K562 (cell line): Measurements from ENCODE around the gene KLHDC2. TPM values are rescaled to one million over a fixed set of nuclear protein-coding genes. Genes with fewer than 3 reads are reported as not detected.

Source experiments
- ATAC-seq: fragments of 200-7000 bp; cut with Tn5 transposase; 3 replicates; pipeline ENCODE4 v1.9.1; 2020; ENCODE audit warnings: moderate library complexity
- BruUV-seq: library from RNA; stranded (reverse); fragments of 400-500 nt; replicated peaks from 2 replicates; lab custom pipeline; 2021; lab: Mats Ljungman, UMichigan
- CTCF ChIA-PET: fragments of 300-600 bp; formaldehyde crosslinking; extraction: SDS; loops from one replicate; lab custom pipeline; 2021; ENCODE audit warnings: low intra/inter-chr PET ratio; lab: Yijun Ruan, JAX
- POLR2A ChIA-PET: fragments of 300-600, 350-650 bp; sonication (Branson Sonifier 250); formaldehyde crosslinking; extraction: SDS; loops from one replicate; lab custom pipeline; 2021; ENCODE audit warnings: antibody characterized with exemption, inconsistent platforms; lab: Yijun Ruan, JAX
- DNase-seq, 4 experiments: peaks; one replicate each; pipeline versions ENCODE4 v3.0.0 to v3.0.0-alpha.2; 2011 to 2018; ENCODE audit warnings: low spot score in 3 of 4, mixed read lengths in 3 of 4; ENCODE audit errors: extremely low read depth in 1 of 4
- FAIRE-seq: peaks from 2 replicates; lab custom pipeline; 2011; peaks lifted over from hg19 to GRCh38; lab: Jason Lieb, UNC
- H2AFZ ChIP-seq: 2 replicates; pipeline ENCODE4 v1.6.0; 2011; ENCODE audit warnings: low read depth, low read length, control low read depth, inconsistent platforms
- H3K27ac ChIP-seq: fragments of 200-600 bp; 3 replicates; pipeline ENCODE4 v1.8.0; 2011; ENCODE audit warnings: low read depth, mild to moderate bottlenecking, control low read depth, inconsistent platforms, low read length, moderate library complexity, mixed read lengths; ENCODE audit errors: extremely low read depth
- H3K27me3 ChIP-seq, 2 experiments: fragments of 300-600 bp in 1 of 2; 2 replicates in 1 of 2; 3 replicates in 1 of 2; pipeline versions ENCODE4 v1.6.0 to v1.8.0; 2011; ENCODE audit warnings: inconsistent platforms in 2 of 2, low read length in 2 of 2, mild to moderate bottlenecking in 1 of 2, mixed read lengths in 1 of 2, moderate library complexity in 1 of 2; ENCODE audit not compliant: control insufficient read depth in 2 of 2, insufficient read depth in 2 of 2
- H3K36me3 ChIP-seq: fragments of 300-600 bp; 3 replicates; pipeline ENCODE4 v1.8.0; 2011; ENCODE audit warnings: mild to moderate bottlenecking, low read length, inconsistent platforms; ENCODE audit not compliant: control insufficient read depth, insufficient read depth
- H3K4me1 ChIP-seq, 2 experiments: fragments of 200-600 bp in 1 of 2; replicated peaks in 1 of 2; 2 replicates in 1 of 2; 3 replicates in 1 of 2; pipeline versions ENCODE4 v1.5.1 to v1.8.0; 2011; ENCODE audit warnings: inconsistent platforms in 2 of 2, low read length in 2 of 2, mild to moderate bottlenecking in 1 of 2, mixed read lengths in 1 of 2, moderate library complexity in 1 of 2; ENCODE audit not compliant: control insufficient read depth in 2 of 2, insufficient read depth in 2 of 2
- H3K4me2 ChIP-seq: 2 replicates; pipeline ENCODE4 v1.6.1; 2011; ENCODE audit warnings: low read length, control low read depth, inconsistent platforms, mixed read lengths; ENCODE audit not compliant: insufficient read depth
- H3K4me3 ChIP-seq: fragments of 200-600 bp; sonication (generic), shearing (Covaris generic); 2 replicates; pipeline ENCODE4 v1.5.1; 2016; ENCODE audit warnings: control low read depth, inconsistent platforms
- H3K79me2 ChIP-seq: fragments of 200-600 bp; 3 replicates; pipeline ENCODE4 v1.8.0; 2011; ENCODE audit warnings: low read length, inconsistent platforms; ENCODE audit not compliant: control insufficient read depth, insufficient read depth
- H3K9ac ChIP-seq, 2 experiments: 2 replicates each; pipeline versions ENCODE4 v1.6.0 to v1.6.1; 2011; ENCODE audit warnings: low read depth in 2 of 2, low read length in 2 of 2, control low read depth in 1 of 2, inconsistent platforms in 1 of 2, mild to moderate bottlenecking in 1 of 2, mixed read lengths in 1 of 2; ENCODE audit not compliant: insufficient read depth in 1 of 2
- H3K9me1 ChIP-seq: one replicate; pipeline ENCODE4 v1.6.0; 2011; ENCODE audit warnings: inconsistent platforms, mild to moderate bottlenecking, low read length, moderate library complexity; ENCODE audit not compliant: control insufficient read depth, insufficient read depth
- H3K9me3 ChIP-seq: replicated peaks from 2 replicates; pipeline ENCODE4 v1.5.1; 2011; ENCODE audit warnings: low read depth, low read length, inconsistent platforms; ENCODE audit not compliant: control insufficient read depth, insufficient read depth
- H4K20me1 ChIP-seq: replicated peaks from 2 replicates; pipeline ENCODE4 v1.6.1; 2011; ENCODE audit warnings: low read length, inconsistent platforms, mixed read lengths; ENCODE audit not compliant: control insufficient read depth, insufficient read depth
- BCOR ChIP-seq: fragments of 450-650 bp; IDR thresholded peaks from 2 replicates; pipeline ENCODE4 v1.6.1; 2016
- DNMT1 ChIP-seq: fragments of 450-650 bp; IDR thresholded peaks from 2 replicates; pipeline ENCODE4 v1.6.1; 2016; ENCODE audit warnings: antibody characterized with exemption, mild to moderate bottlenecking
- EZH2 ChIP-seq: IDR thresholded peaks from 2 replicates; pipeline ENCODE4 v1.6.1; 2012; ENCODE audit warnings: low read depth, mild to moderate bottlenecking, inconsistent platforms, low read length, borderline replicate concordance
- SMC3 ChIP-seq: conservative IDR thresholded peaks from 2 replicates; pipeline ENCODE4 v1.6.1; 2011; ENCODE audit warnings: low read depth, low read length, improper control_type of control experiment; ENCODE audit not compliant: insufficient read depth
- SRSF3 ChIP-seq: fragments of 200-400 bp; formaldehyde crosslinking; IDR thresholded peaks from 2 replicates; pipeline ENCODE4 v1.6.1; 2016; ENCODE audit warnings: mild to moderate bottlenecking, low read length, moderate library complexity; ENCODE audit not compliant: insufficient read depth
- TGIF2 ChIP-seq: sonication (generic); formaldehyde crosslinking; IDR thresholded peaks from 2 replicates; pipeline ENCODE4 v1.8.1; 2022; ENCODE audit warnings: mild to moderate bottlenecking, missing genetic modification reagents, moderate library complexity
- ZNF699 ChIP-seq: fragments of 250-450 bp; sonication (Bioruptor Pico); IDR thresholded peaks from 2 replicates; pipeline ENCODE4 v1.8.0; 2021; ENCODE audit warnings: mild to moderate bottlenecking, moderate library complexity; ENCODE audit not compliant: insufficient replicate concordance
- WGBS: fragments of 100-300 bp; shearing (Covaris generic); methylation state at CpG from one replicate; pipeline ENCODE4 v1.1.6; 2016; ENCODE audit warnings: low coverage, mixed read lengths; ENCODE audit not compliant: insufficient coverage; ENCODE audit errors: missing lambda C conversion rate; 5-methylcytosine and 5-hydroxymethylcytosine counted together
- in situ Hi-C: fragments of 300-500 bp; cut with MboI; formaldehyde crosslinking; loops from 4 replicates; pipeline ENCODE4 v1.15.0; 2018; ENCODE audit warnings: inconsistent platforms, mixed read lengths
- intact Hi-C: fragments of 100-400 bp; cut with micrococcal nuclease; formaldehyde crosslinking; loops from 2 replicates; pipeline ENCODE4 v1.14.2; 2022
- polyA plus RNA-seq, 8 experiments: library from polyadenylated mRNA; depleted of rRNA in 4 of 8; stranded (reverse) in 5 of 8; unstranded in 3 of 8; fragments of >200 nt; fragmentation: Nextera tagmentation in 2 of 8; fragmentation: Illumina TruSeq in 1 of 8; extraction: Ambion mirVana in 2 of 8; extraction: Trizol in 1 of 8; gene quantifications; 2 replicates each; pipeline versions ENCODE4 v1.2.1 to v1.2.3, GENCODE V29; 2011 to 2014; ENCODE audit warnings: inconsistent platforms in 1 of 8, missing spikeins in 1 of 8
- total RNA-seq, 7 experiments: library from RNA; depleted of rRNA in 6 of 7; stranded (reverse); fragments of >200 nt in 6 of 7; fragmentation: Illumina TruSeq in 2 of 7; extraction: Trizol in 2 of 7; gene quantifications; 2 replicates each; pipeline versions ENCODE4 v1.2.1 to v1.2.3, GENCODE V29; 2011 to 2021; ENCODE audit warnings: low replicate concordance in 1 of 7
- TF ChIP-seq, protein P1 (sequence below): fragments of 250-450 bp; sonication (Bioruptor Pico); IDR thresholded peaks from 2 replicates; pipeline ENCODE4 v1.5.0; 2020; ENCODE audit warnings: mild to moderate bottlenecking
- TF ChIP-seq, protein P2 (sequence below): fragments of 450-650 bp; IDR thresholded peaks from 2 replicates; pipeline ENCODE4 v1.6.1; 2016; ENCODE audit warnings: mild to moderate bottlenecking, moderate library complexity

The KLHDC2 gene
- total and polyA plus RNA-seq, 9 of the 15 experiments (the other 6 are each of a cell fraction or from before 2014, with no cell fraction given): 6.3 to 41.7 (median 20.0) TPM

GRCh38 chr14:49828640-49829039 lies 60.7 kb downstream of the KLHDC2 start:
- Histone ChIP-seq H4K20me1 (no peaks in the 10 kb centered on the region), H2AFZ (no peak overlapping the region), H3K9me3 (no peaks in the 10 kb centered on the region), H3K27me3 (no peaks in the 10 kb centered on the region), H3K4me2 (no peak overlapping the region), H3K9ac (no peak overlapping the region), H3K4me3 (no peak overlapping the region), H3K27ac (no peak overlapping the region), H3K36me3 (peaks cover 92% of the 10 kb centered on the region), H3K79me2 (no peaks in the 10 kb centered on the region), H3K4me1 (no peaks in the 10 kb centered on the region), H3K9me1 (no peaks in the 10 kb centered on the region)
- 86% methylated on average over 1 of the region's 2 CpGs for WGBS
- DNase-seq (no peak), ATAC-seq (no peak), FAIRE-seq (no peak)
- CTCF ChIA-PET: no interaction called here
- in situ Hi-C loops (no loop called here), intact Hi-C loops (no loop called here)
- POLR2A ChIA-PET: no interaction called here
- no TSS peak for BruUV-seq
- no peak for TF ChIP-seq EZH2
- no peak for TF ChIP-seq ZNF699 (CRISPR knock-in tag)
- no peak for TF ChIP-seq TGIF2 (CRISPR knock-in tag)
- TF ChIP-seq, protein P1, sequence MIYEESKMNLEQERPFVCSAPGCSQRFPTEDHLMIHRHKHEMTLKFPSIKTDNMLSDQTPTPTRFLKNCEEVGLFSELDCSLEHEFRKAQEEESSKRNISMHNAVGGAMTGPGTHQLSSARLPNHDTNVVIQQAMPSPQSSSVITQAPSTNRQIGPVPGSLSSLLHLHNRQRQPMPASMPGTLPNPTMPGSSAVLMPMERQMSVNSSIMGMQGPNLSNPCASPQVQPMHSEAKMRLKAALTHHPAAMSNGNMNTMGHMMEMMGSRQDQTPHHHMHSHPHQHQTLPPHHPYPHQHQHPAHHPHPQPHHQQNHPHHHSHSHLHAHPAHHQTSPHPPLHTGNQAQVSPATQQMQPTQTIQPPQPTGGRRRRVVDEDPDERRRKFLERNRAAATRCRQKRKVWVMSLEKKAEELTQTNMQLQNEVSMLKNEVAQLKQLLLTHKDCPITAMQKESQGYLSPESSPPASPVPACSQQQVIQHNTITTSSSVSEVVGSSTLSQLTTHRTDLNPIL (CRISPR knock-in tag): no peak
- TF ChIP-seq, protein P2, sequence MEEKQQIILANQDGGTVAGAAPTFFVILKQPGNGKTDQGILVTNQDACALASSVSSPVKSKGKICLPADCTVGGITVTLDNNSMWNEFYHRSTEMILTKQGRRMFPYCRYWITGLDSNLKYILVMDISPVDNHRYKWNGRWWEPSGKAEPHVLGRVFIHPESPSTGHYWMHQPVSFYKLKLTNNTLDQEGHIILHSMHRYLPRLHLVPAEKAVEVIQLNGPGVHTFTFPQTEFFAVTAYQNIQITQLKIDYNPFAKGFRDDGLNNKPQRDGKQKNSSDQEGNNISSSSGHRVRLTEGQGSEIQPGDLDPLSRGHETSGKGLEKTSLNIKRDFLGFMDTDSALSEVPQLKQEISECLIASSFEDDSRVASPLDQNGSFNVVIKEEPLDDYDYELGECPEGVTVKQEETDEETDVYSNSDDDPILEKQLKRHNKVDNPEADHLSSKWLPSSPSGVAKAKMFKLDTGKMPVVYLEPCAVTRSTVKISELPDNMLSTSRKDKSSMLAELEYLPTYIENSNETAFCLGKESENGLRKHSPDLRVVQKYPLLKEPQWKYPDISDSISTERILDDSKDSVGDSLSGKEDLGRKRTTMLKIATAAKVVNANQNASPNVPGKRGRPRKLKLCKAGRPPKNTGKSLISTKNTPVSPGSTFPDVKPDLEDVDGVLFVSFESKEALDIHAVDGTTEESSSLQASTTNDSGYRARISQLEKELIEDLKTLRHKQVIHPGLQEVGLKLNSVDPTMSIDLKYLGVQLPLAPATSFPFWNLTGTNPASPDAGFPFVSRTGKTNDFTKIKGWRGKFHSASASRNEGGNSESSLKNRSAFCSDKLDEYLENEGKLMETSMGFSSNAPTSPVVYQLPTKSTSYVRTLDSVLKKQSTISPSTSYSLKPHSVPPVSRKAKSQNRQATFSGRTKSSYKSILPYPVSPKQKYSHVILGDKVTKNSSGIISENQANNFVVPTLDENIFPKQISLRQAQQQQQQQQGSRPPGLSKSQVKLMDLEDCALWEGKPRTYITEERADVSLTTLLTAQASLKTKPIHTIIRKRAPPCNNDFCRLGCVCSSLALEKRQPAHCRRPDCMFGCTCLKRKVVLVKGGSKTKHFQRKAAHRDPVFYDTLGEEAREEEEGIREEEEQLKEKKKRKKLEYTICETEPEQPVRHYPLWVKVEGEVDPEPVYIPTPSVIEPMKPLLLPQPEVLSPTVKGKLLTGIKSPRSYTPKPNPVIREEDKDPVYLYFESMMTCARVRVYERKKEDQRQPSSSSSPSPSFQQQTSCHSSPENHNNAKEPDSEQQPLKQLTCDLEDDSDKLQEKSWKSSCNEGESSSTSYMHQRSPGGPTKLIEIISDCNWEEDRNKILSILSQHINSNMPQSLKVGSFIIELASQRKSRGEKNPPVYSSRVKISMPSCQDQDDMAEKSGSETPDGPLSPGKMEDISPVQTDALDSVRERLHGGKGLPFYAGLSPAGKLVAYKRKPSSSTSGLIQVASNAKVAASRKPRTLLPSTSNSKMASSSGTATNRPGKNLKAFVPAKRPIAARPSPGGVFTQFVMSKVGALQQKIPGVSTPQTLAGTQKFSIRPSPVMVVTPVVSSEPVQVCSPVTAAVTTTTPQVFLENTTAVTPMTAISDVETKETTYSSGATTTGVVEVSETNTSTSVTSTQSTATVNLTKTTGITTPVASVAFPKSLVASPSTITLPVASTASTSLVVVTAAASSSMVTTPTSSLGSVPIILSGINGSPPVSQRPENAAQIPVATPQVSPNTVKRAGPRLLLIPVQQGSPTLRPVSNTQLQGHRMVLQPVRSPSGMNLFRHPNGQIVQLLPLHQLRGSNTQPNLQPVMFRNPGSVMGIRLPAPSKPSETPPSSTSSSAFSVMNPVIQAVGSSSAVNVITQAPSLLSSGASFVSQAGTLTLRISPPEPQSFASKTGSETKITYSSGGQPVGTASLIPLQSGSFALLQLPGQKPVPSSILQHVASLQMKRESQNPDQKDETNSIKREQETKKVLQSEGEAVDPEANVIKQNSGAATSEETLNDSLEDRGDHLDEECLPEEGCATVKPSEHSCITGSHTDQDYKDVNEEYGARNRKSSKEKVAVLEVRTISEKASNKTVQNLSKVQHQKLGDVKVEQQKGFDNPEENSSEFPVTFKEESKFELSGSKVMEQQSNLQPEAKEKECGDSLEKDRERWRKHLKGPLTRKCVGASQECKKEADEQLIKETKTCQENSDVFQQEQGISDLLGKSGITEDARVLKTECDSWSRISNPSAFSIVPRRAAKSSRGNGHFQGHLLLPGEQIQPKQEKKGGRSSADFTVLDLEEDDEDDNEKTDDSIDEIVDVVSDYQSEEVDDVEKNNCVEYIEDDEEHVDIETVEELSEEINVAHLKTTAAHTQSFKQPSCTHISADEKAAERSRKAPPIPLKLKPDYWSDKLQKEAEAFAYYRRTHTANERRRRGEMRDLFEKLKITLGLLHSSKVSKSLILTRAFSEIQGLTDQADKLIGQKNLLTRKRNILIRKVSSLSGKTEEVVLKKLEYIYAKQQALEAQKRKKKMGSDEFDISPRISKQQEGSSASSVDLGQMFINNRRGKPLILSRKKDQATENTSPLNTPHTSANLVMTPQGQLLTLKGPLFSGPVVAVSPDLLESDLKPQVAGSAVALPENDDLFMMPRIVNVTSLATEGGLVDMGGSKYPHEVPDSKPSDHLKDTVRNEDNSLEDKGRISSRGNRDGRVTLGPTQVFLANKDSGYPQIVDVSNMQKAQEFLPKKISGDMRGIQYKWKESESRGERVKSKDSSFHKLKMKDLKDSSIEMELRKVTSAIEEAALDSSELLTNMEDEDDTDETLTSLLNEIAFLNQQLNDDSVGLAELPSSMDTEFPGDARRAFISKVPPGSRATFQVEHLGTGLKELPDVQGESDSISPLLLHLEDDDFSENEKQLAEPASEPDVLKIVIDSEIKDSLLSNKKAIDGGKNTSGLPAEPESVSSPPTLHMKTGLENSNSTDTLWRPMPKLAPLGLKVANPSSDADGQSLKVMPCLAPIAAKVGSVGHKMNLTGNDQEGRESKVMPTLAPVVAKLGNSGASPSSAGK: no peak
- no peak for TF ChIP-seq DNMT1
- TF ChIP-seq SRSF3: no peak
- TF ChIP-seq SMC3: no peak
- TF ChIP-seq BCOR: no peak
